HepG2 (cell line): Measurements from ENCODE around the gene FOSL2. TPM values are rescaled to one million over a fixed set of nuclear protein-coding genes. Genes with fewer than 3 reads are reported as not detected.

Experiments
- CEBPG ChIP-seq: IDR thresholded peaks from 2 replicates; pipeline ENCODE4 v1.6.1; 2016
- DNMT3B ChIP-seq: conservative IDR thresholded peaks from 2 replicates; pipeline ENCODE4 v1.6.1; 2016; ENCODE audit warnings: missing biosample characterization, control low read depth
- HBP1 ChIP-seq: IDR thresholded peaks from 2 replicates; pipeline ENCODE4 v1.6.1; 2016; ENCODE audit warnings: low read depth, control low read depth
- HNRNPLL ChIP-seq: fragments of 200-400 bp; formaldehyde crosslinking; IDR thresholded peaks from 2 replicates; pipeline ENCODE4 v1.6.1; 2017; ENCODE audit warnings: mild to moderate bottlenecking, low read depth, low read length; ENCODE audit not compliant: poor library complexity, severe bottlenecking
- IKZF5 ChIP-seq: IDR thresholded peaks from 2 replicates; pipeline ENCODE4 v1.6.1; 2018; ENCODE audit warnings: missing genetic modification reagents, mild to moderate bottlenecking, missing compliant biosample characterization
- SNAPC4 ChIP-seq: sonication (generic); formaldehyde crosslinking; IDR thresholded peaks from 2 replicates; pipeline ENCODE4 v1.4.0; 2020; ENCODE audit warnings: mild to moderate bottlenecking, missing genetic modification reagents
- ZFP62 ChIP-seq: sonication (generic); formaldehyde crosslinking; IDR thresholded peaks from 2 replicates; pipeline ENCODE4 v1.4.0; 2020; ENCODE audit warnings: missing genetic modification reagents
- ZNF354B ChIP-seq: sonication (generic); formaldehyde crosslinking; IDR thresholded peaks from 2 replicates; pipeline ENCODE4 v1.8.0; 2022; ENCODE audit warnings: mild to moderate bottlenecking, missing genetic modification reagents
- ZNF367 ChIP-seq: sonication (generic); formaldehyde crosslinking; IDR thresholded peaks from 2 replicates; pipeline ENCODE4 v1.4.0; 2020; ENCODE audit warnings: missing genetic modification reagents, borderline replicate concordance
- ZNF383 ChIP-seq: sonication (generic); formaldehyde crosslinking; IDR thresholded peaks from 2 replicates; pipeline ENCODE4 v1.4.0; 2020; ENCODE audit warnings: missing genetic modification reagents, mild to moderate bottlenecking, borderline replicate concordance
- ZNF446 ChIP-seq: sonication (generic); formaldehyde crosslinking; IDR thresholded peaks from 2 replicates; pipeline ENCODE4 v1.5.0; 2020; ENCODE audit warnings: mild to moderate bottlenecking, missing genetic modification reagents
- ZNF484 ChIP-seq: sonication (generic); formaldehyde crosslinking; IDR thresholded peaks from 2 replicates; pipeline ENCODE4 v1.5.1; 2020; ENCODE audit warnings: mild to moderate bottlenecking, low read depth, missing genetic modification reagents, borderline replicate concordance
- polyA plus RNA-seq, 8 experiments: library from polyadenylated mRNA; depleted of rRNA in 3 of 8; stranded (reverse) in 7 of 8; unstranded in 1 of 8; fragments of >200 nt; fragmentation: Illumina TruSeq in 4 of 8; extraction: Trizol in 4 of 8; gene quantifications; 2 replicates each; pipeline versions ENCODE4 v1.2.1 to v1.2.3, GENCODE V29; 2011 to 2016; ENCODE audit warnings: low read depth in 4 of 8, missing spikeins in 1 of 8, mixed read lengths in 1 of 8; ENCODE audit not compliant: insufficient read depth in 1 of 8
- total RNA-seq, 5 experiments: library from RNA; depleted of rRNA; stranded (reverse); fragments of >200 nt; fragmentation: Illumina TruSeq; extraction: Trizol; gene quantifications; 2 replicates each; pipeline ENCODE4 v1.2.3, GENCODE V29; 2016; ENCODE audit warnings: low read depth in 1 of 5
- TF ChIP-seq, protein P1 (sequence below), 2 experiments: sonication (generic) in 1 of 2; formaldehyde crosslinking in 1 of 2; IDR thresholded peaks; 2 replicates each; pipeline versions ENCODE4 v1.4.0 to v1.6.1; 2018 to 2020; ENCODE audit warnings: missing genetic modification reagents in 2 of 2, borderline replicate concordance in 1 of 2, low read depth in 1 of 2, mild to moderate bottlenecking in 1 of 2, missing biosample characterization in 1 of 2
- TF ChIP-seq, protein P2 (sequence below): sonication (generic); formaldehyde crosslinking; IDR thresholded peaks from 2 replicates; pipeline ENCODE4 v1.4.0; 2020; ENCODE audit warnings: missing genetic modification reagents

FOSL2 gene
- total and polyA plus RNA-seq, 2 of the 13 experiments (the other 11 are each of a cell fraction or from before 2014, with no cell fraction given) = 3.4 to 18.1 TPM

DNA sequence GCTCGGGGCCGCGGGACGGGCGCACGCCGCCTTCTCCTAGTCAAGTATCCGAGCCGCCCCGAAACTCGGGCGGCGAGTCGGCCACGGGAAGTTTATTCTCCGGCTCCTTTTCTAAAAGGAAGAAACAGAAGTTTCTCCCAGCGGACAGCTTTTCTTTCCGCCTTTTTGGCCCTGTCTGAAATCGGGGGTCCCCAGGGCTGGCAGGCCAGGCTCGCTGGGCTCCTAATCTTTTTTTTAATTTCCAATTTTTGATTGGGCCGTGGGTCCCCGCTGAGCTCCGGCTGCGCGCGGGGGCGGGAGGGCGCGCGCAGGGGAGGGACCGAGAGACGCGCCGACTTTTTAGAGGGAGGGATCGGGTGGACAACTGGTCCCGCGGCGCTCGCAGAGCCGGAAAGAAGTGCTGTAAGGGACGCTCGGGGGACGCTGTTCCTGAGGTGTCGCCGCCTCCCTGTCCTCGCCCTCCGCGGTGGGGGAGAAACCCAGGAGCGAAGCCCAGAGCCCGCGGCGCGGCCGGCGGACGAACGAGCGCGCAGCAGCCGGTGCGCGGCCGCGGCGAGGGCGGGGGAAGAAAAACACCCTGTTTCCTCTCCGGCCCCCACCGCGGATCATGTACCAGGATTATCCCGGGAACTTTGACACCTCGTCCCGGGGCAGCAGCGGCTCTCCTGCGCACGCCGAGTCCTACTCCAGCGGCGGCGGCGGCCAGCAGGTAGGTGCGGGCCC, 617 bp downstream of the FOSL2 start (continued):
- TF ChIP-seq SNAPC4 (CRISPR knock-in tag) (0 out of 2 replicates have a peak, but pooled peaks have one; percentile 3), IKZF5 (CRISPR knock-in tag) (peak; percentile 17; the same call in 1 of the 2 replicates), HBP1 (CRISPR knock-in tag) (no peak), ZNF383 (no peak), DNMT3B (0 out of 2 replicates have a peak, but pooled peaks have one; percentile 33), ZNF446 (0 out of 2 replicates have a peak, but pooled peaks have one; percentile 11), HNRNPLL (peak; percentile 66), ZFP62 (CRISPR knock-in tag) (no peak), ZNF484 (0 out of 2 replicates have a peak, but pooled peaks have one; percentile 15), ZNF354B (CRISPR knock-in tag) (0 out of 2 replicates have a peak, but pooled peaks have one; percentile 21), CEBPG (CRISPR knock-in tag) (no peak), ZNF367 (CRISPR knock-in tag) (no peak)
- TF ChIP-seq, protein P1, sequence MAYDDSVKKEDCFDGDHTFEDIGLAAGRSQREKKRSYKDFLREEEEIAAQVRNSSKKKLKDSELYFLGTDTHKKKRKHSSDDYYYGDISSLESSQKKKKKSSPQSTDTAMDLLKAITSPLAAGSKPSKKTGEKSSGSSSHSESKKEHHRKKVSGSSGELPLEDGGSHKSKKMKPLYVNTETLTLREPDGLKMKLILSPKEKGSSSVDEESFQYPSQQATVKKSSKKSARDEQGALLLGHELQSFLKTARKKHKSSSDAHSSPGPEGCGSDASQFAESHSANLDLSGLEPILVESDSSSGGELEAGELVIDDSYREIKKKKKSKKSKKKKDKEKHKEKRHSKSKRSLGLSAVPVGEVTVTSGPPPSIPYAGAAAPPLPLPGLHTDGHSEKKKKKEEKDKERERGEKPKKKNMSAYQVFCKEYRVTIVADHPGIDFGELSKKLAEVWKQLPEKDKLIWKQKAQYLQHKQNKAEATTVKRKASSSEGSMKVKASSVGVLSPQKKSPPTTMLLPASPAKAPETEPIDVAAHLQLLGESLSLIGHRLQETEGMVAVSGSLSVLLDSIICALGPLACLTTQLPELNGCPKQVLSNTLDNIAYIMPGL (CRISPR knock-in tag; IDR thresholded peaks at IDR 0.05; ENCODE audit: borderline replicate concordance in 1 of 2, low read depth in 1 of 2) = 0 out of 4 replicates have a peak, but pooled peaks of 1 of the 2 experiments have one; percentile 52
- TF ChIP-seq, protein P2, sequence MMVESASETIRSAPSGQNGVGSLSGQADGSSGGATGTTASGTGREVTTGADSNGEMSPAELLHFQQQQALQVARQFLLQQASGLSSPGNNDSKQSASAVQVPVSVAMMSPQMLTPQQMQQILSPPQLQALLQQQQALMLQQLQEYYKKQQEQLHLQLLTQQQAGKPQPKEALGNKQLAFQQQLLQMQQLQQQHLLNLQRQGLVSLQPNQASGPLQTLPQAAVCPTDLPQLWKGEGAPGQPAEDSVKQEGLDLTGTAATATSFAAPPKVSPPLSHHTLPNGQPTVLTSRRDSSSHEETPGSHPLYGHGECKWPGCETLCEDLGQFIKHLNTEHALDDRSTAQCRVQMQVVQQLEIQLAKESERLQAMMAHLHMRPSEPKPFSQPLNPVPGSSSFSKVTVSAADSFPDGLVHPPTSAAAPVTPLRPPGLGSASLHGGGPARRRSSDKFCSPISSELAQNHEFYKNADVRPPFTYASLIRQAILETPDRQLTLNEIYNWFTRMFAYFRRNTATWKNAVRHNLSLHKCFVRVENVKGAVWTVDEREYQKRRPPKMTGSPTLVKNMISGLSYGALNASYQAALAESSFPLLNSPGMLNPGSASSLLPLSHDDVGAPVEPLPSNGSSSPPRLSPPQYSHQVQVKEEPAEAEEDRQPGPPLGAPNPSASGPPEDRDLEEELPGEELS (CRISPR knock-in tag) = peak; percentile 50; the same call in 1 of the 2 replicates
